IMR-90 (cell line): ENCODE data around the gene USP31. TPM values are rescaled to one million over a fixed set of nuclear protein-coding genes. Genes with fewer than 3 reads are reported as not detected.

Experiments used
- ATAC-seq: fragments of 200-7000 bp; cut with Tn5 transposase; 2 replicates; pipeline ENCODE4 v1.9.1; 2020; ENCODE audit warnings: low read depth, mild to moderate bottlenecking, moderate library complexity
- BruUV-seq: library from RNA; stranded (reverse); fragments of 400-500 nt; replicated peaks from 2 replicates; lab custom pipeline; 2021; lab: Mats Ljungman, UMichigan
- CTCF ChIA-PET: fragments of 300-600 bp; formaldehyde crosslinking; extraction: SDS; loops from one replicate; lab custom pipeline; 2021; ENCODE audit warnings: antibody characterized with exemption; lab: Yijun Ruan, JAX
- POLR2A ChIA-PET: fragments of 300-600 bp; sonication (Branson Sonifier 250); formaldehyde crosslinking; loops from one replicate; lab custom pipeline; 2022; ENCODE audit warnings: antibody characterized with exemption; ENCODE audit not compliant: unreplicated experiment; lab: Charles Lee
- DNase-seq: peaks from one replicate; pipeline ENCODE4 v3.0.0; 2013
- H2AFZ ChIP-seq: replicated peaks from 2 replicates; pipeline ENCODE3; 2013; ENCODE audit warnings: low read length, mild to moderate bottlenecking; ENCODE audit not compliant: poor library complexity
- H2AK5ac ChIP-seq: 2 replicates; pipeline ENCODE4 v1.6.1; 2013; ENCODE audit warnings: low read depth, low read length, inconsistent platforms
- H2AK9ac ChIP-seq: replicated peaks from 2 replicates; pipeline ENCODE3; 2013; ENCODE audit warnings: mild to moderate bottlenecking, low read depth, low read length, moderate library complexity; ENCODE audit not compliant: poor library complexity
- H2BK120ac ChIP-seq: 2 replicates; pipeline ENCODE4 v1.6.1; 2013; ENCODE audit warnings: low read depth, low read length, inconsistent platforms
- H2BK15ac ChIP-seq: 3 replicates; pipeline ENCODE4 v1.6.1; 2013; ENCODE audit warnings: low read depth, low read length, inconsistent platforms
- H2BK20ac ChIP-seq: 2 replicates; pipeline ENCODE4 v1.6.1; 2013; ENCODE audit warnings: low read depth, mild to moderate bottlenecking, inconsistent platforms, low read length, moderate library complexity
- H2BK5ac ChIP-seq: 2 replicates; pipeline ENCODE4 v1.6.1; 2013; ENCODE audit warnings: mild to moderate bottlenecking, low read depth, low read length, inconsistent platforms; ENCODE audit not compliant: poor library complexity, severe bottlenecking
- H3K14ac ChIP-seq: replicated peaks from 2 replicates; pipeline ENCODE4 v1.6.1; 2013; ENCODE audit warnings: low read depth, low read length, inconsistent platforms
- H3K18ac ChIP-seq: 2 replicates; pipeline ENCODE4 v1.6.1; 2013; ENCODE audit warnings: low read depth, low read length, control low read depth
- H3K23ac ChIP-seq: 2 replicates; pipeline ENCODE4 v1.6.1; 2013; ENCODE audit warnings: low read depth, low read length, inconsistent platforms
- H3K27ac ChIP-seq: 2 replicates; pipeline ENCODE4 v1.5.1; 2013; ENCODE audit warnings: mild to moderate bottlenecking, control low read depth, low read length; ENCODE audit not compliant: insufficient read depth
- H3K27me3 ChIP-seq: 2 replicates; pipeline ENCODE4 v1.6.1; 2013; ENCODE audit warnings: low read length; ENCODE audit not compliant: control insufficient read depth, insufficient read depth
- H3K36me3 ChIP-seq: 2 replicates; pipeline ENCODE4 v1.6.1; 2013; ENCODE audit warnings: low read length, mixed read lengths; ENCODE audit not compliant: control insufficient read depth, insufficient read depth
- H3K4ac ChIP-seq: 2 replicates; pipeline ENCODE4 v1.6.1; 2013; ENCODE audit warnings: low read depth, low read length, inconsistent platforms
- H3K4me1 ChIP-seq: 2 replicates; pipeline ENCODE4 v1.6.1; 2013; ENCODE audit warnings: low read length, mixed read lengths; ENCODE audit not compliant: control insufficient read depth, insufficient read depth
- H3K4me2 ChIP-seq: 2 replicates; pipeline ENCODE4 v1.6.1; 2013; ENCODE audit warnings: low read depth, mild to moderate bottlenecking, control low read depth, low read length, moderate library complexity
- H3K4me3 ChIP-seq: 2 replicates; pipeline ENCODE4 v1.5.1; 2013; ENCODE audit warnings: low read depth, mild to moderate bottlenecking, control low read depth, low read length, moderate library complexity; ENCODE audit not compliant: insufficient read depth
- H3K56ac ChIP-seq: 2 replicates; pipeline ENCODE4 v1.6.1; 2013; ENCODE audit warnings: low read length, inconsistent platforms; ENCODE audit not compliant: insufficient read depth; ENCODE audit errors: extremely low read depth
- H3K79me1 ChIP-seq, 2 experiments: 2 replicates each; pipeline ENCODE4 v1.6.1; 2013; ENCODE audit warnings: low read length in 2 of 2, inconsistent platforms in 1 of 2, low read depth in 1 of 2
- H3K9ac ChIP-seq: 2 replicates; pipeline ENCODE4 v1.6.1; 2013; ENCODE audit warnings: low read depth, low read length, control low read depth
- H3K9me1 ChIP-seq: 2 replicates; pipeline ENCODE4 v1.6.1; 2013; ENCODE audit warnings: low read length, inconsistent platforms; ENCODE audit not compliant: insufficient read depth
- H3K9me3 ChIP-seq: 2 replicates; pipeline ENCODE4 v1.6.1; 2013; ENCODE audit warnings: low read length; ENCODE audit not compliant: control insufficient read depth, insufficient read depth
- H4K20me1 ChIP-seq: 2 replicates; pipeline ENCODE4 v1.6.1; 2013; ENCODE audit warnings: low read length, inconsistent platforms; ENCODE audit not compliant: insufficient read depth
- H4K5ac ChIP-seq: 2 replicates; pipeline ENCODE4 v1.6.1; 2013; ENCODE audit warnings: mild to moderate bottlenecking, low read depth, low read length, control low read depth
- H4K8ac ChIP-seq, 2 experiments: 2 replicates each; pipeline ENCODE4 v1.6.1; 2013; ENCODE audit warnings: low read depth in 2 of 2, low read length in 2 of 2, control low read depth in 1 of 2, inconsistent platforms in 1 of 2
- H4K91ac ChIP-seq: 2 replicates; pipeline ENCODE4 v1.6.1; 2013; ENCODE audit warnings: low read depth, low read length, inconsistent platforms; ENCODE audit not compliant: insufficient read depth
- BHLHE40 ChIP-seq: fragments of 150-350 bp; IDR thresholded peaks from 2 replicates; pipeline ENCODE4 v1.6.1; 2016; ENCODE audit warnings: mild to moderate bottlenecking, low read depth, low read length
- CEBPB ChIP-seq: IDR thresholded peaks from 2 replicates; pipeline ENCODE4 v1.6.1; 2012; ENCODE audit warnings: low read depth, low read length, improper control_type of control experiment
- CHD1 ChIP-seq: IDR thresholded peaks from 2 replicates; pipeline ENCODE4 v1.6.1; 2012; ENCODE audit warnings: low read depth, low read length, improper control_type of control experiment
- FOS ChIP-seq: fragments of 150-350 bp; IDR thresholded peaks from 2 replicates; pipeline ENCODE4 v1.6.1; 2016; ENCODE audit warnings: low read depth, low read length
- MAFK ChIP-seq: IDR thresholded peaks from 2 replicates; pipeline ENCODE4 v1.6.1; 2012; ENCODE audit warnings: low read depth, low read length, improper control_type of control experiment
- MAZ ChIP-seq: IDR thresholded peaks from 2 replicates; pipeline ENCODE4 v1.6.1; 2012; ENCODE audit warnings: low read depth, mild to moderate bottlenecking, low read length, improper control_type of control experiment, moderate library complexity, borderline replicate concordance
- MXI1 ChIP-seq: IDR thresholded peaks from 2 replicates; pipeline ENCODE4 v1.6.1; 2012; ENCODE audit warnings: low read depth, mild to moderate bottlenecking, low read length, moderate library complexity, borderline replicate concordance
- NFE2L2 ChIP-seq: fragments of 150-350 bp; IDR thresholded peaks from 2 replicates; pipeline ENCODE4 v1.6.1; 2016; ENCODE audit warnings: low read depth, mild to moderate bottlenecking, low read length
- POLR2A ChIP-seq: IDR thresholded peaks from 2 replicates; pipeline ENCODE4 v1.6.1; 2012; ENCODE audit warnings: mild to moderate bottlenecking, low read depth, low read length
- RAD21 ChIP-seq: IDR thresholded peaks from 2 replicates; pipeline ENCODE4 v1.6.1; 2012; ENCODE audit warnings: low read length, improper control_type of control experiment
- RCOR1 ChIP-seq: IDR thresholded peaks from 2 replicates; pipeline ENCODE4 v1.6.1; 2012; ENCODE audit warnings: mild to moderate bottlenecking, low read length, improper control_type of control experiment; ENCODE audit not compliant: insufficient replicate concordance
- RFX5 ChIP-seq: IDR thresholded peaks from 2 replicates; pipeline ENCODE4 v1.8.0; 2012; ENCODE audit warnings: low read depth, mild to moderate bottlenecking, low read length, moderate library complexity
- SMC3 ChIP-seq: fragments of 150-350 bp; IDR thresholded peaks from 2 replicates; pipeline ENCODE4 v1.6.1; 2016; ENCODE audit warnings: low read depth, mild to moderate bottlenecking, antibody characterized with exemption, low read length, moderate library complexity
- WGBS, 2 experiments: methylation state at CpG; one replicate each; pipeline versions ENCODE4 v1.1.5 to v1.1.7; 2013; ENCODE audit warnings: missing lambda C conversion rate in 2 of 2; ENCODE audit not compliant: insufficient read length in 1 of 2; ENCODE audit errors: extremely low coverage in 2 of 2; 5-methylcytosine and 5-hydroxymethylcytosine counted together
- dilution Hi-C: fragments of 300-500 bp; cut with HindIII; formaldehyde crosslinking; loops from one replicate; pipeline ENCODE4 v1.14.3; 2018; ENCODE audit warnings: low sequenced_read_pairs; ENCODE audit not compliant: unreplicated experiment
- in situ Hi-C: fragments of 300-500 bp; cut with MboI; formaldehyde crosslinking; loops from 3 replicates; pipeline ENCODE4 v1.14.3; 2019; ENCODE audit warnings: low sequenced_read_pairs, inconsistent platforms, mixed read lengths
- intact Hi-C: fragments of 100-400 bp; cut with micrococcal nuclease; formaldehyde crosslinking; loops from 2 replicates; pipeline ENCODE4 v1.10.0; 2022
- polyA plus RNA-seq, 3 experiments: library from polyadenylated mRNA; depleted of rRNA; stranded (reverse); fragments of >200 nt; gene quantifications; 2 replicates each; pipeline ENCODE4 v1.2.3, GENCODE V29; 2012; ENCODE audit warnings: low replicate concordance in 1 of 3
- total RNA-seq: library from RNA; depleted of rRNA; stranded (reverse); fragments of >200 nt; gene quantifications from 2 replicates; pipeline ENCODE4 v1.2.3, GENCODE V29; 2012
- TF ChIP-seq, protein P1 (sequence below): conservative IDR thresholded peaks from 2 replicates; pipeline ENCODE4 v1.5.1; 2012; ENCODE audit warnings: mild to moderate bottlenecking, low read depth, low read length, improper control_type of control experiment
- TF ChIP-seq, protein P2 (sequence below): fragments of 150-350 bp; IDR thresholded peaks from 2 replicates; pipeline ENCODE4 v1.6.1; 2016; ENCODE audit warnings: low read depth, mild to moderate bottlenecking, low read length, moderate library complexity, borderline replicate concordance
- TF ChIP-seq, protein P3 (sequence below): fragments of 150-350 bp; IDR thresholded peaks from 2 replicates; pipeline ENCODE4 v1.6.1; 2017; ENCODE audit warnings: mild to moderate bottlenecking, antibody characterized with exemption, low read length, low read depth

Gene USP31
- total and polyA plus RNA-seq, 2 of the 4 experiments (the other 2 are of a cell fraction): 2.9 to 3.4 TPM

DNA sequence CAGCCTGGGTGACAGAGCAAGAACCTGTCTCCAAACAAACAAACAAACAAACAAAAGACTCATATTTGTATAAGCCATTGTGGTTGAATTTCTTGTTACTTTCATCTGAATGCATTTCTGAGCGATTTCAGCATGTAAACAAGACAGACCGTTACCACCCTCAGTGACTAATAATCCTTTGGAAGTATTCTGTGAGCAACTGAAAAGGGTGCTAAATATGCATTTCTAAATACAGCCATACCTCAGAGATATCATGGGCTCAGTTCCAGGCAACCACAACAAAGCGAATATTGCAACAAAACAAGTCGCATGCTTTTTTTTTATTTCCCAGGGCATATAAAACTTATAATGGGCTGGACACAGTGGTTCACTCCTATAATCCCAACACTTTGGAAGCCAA, 109.0 kb downstream of the USP31 start:
- Histone ChIP-seq H3K4me1 (no peaks in the 10 kb centered on the region), H4K5ac (no peak overlapping the region), H3K27ac (no peak overlapping the region), H4K20me1 (no peaks in the 10 kb centered on the region), H3K36me3 (no peaks in the 10 kb centered on the region), H3K18ac (no peak overlapping the region), H2BK120ac (no peak overlapping the region), H2BK5ac (no peak overlapping the region), H4K91ac (no peak overlapping the region), H3K14ac (no peak overlapping the region), H3K56ac (no peak overlapping the region), H2BK15ac (no peak overlapping the region), H3K79me1 (no peaks in the 10 kb centered on the region), H3K9ac (no peak overlapping the region), H2AFZ (no peak overlapping the region), H2AK9ac (no peak overlapping the region), H2BK20ac (no peak overlapping the region), H3K4me3 (no peak overlapping the region), H3K27me3 (no peaks in the 10 kb centered on the region), H3K9me3 (no peaks in the 10 kb centered on the region), H3K23ac (no peak overlapping the region), H3K9me1 (no peaks in the 10 kb centered on the region), H3K4ac (no peak overlapping the region), H4K8ac (no peak overlapping the region), H2AK5ac (no peak overlapping the region), H3K4me2 (no peak overlapping the region)
- 90% methylated on average over 2 of the region's 4 CpGs; no CpG with 5 or more reads in 1 of the 2 experiments for WGBS, 2 experiments
- TF ChIP-seq BHLHE40 (no peak), POLR2A (no peak), MAZ (no peak), CEBPB (no peak), NFE2L2 (no peak), CHD1 (no peak), RFX5 (no peak), MXI1 (no peak), FOS (no peak), MAFK (no peak), RCOR1 (no peak), SMC3 (no peak), RAD21 (no peak)
- TF ChIP-seq, protein P1, sequence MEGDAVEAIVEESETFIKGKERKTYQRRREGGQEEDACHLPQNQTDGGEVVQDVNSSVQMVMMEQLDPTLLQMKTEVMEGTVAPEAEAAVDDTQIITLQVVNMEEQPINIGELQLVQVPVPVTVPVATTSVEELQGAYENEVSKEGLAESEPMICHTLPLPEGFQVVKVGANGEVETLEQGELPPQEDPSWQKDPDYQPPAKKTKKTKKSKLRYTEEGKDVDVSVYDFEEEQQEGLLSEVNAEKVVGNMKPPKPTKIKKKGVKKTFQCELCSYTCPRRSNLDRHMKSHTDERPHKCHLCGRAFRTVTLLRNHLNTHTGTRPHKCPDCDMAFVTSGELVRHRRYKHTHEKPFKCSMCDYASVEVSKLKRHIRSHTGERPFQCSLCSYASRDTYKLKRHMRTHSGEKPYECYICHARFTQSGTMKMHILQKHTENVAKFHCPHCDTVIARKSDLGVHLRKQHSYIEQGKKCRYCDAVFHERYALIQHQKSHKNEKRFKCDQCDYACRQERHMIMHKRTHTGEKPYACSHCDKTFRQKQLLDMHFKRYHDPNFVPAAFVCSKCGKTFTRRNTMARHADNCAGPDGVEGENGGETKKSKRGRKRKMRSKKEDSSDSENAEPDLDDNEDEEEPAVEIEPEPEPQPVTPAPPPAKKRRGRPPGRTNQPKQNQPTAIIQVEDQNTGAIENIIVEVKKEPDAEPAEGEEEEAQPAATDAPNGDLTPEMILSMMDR: no peak
- TF ChIP-seq, protein P2, sequence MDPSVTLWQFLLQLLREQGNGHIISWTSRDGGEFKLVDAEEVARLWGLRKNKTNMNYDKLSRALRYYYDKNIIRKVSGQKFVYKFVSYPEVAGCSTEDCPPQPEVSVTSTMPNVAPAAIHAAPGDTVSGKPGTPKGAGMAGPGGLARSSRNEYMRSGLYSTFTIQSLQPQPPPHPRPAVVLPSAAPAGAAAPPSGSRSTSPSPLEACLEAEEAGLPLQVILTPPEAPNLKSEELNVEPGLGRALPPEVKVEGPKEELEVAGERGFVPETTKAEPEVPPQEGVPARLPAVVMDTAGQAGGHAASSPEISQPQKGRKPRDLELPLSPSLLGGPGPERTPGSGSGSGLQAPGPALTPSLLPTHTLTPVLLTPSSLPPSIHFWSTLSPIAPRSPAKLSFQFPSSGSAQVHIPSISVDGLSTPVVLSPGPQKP: no peak
- TF ChIP-seq, protein P3, sequence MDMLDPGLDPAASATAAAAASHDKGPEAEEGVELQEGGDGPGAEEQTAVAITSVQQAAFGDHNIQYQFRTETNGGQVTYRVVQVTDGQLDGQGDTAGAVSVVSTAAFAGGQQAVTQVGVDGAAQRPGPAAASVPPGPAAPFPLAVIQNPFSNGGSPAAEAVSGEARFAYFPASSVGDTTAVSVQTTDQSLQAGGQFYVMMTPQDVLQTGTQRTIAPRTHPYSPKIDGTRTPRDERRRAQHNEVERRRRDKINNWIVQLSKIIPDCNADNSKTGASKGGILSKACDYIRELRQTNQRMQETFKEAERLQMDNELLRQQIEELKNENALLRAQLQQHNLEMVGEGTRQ: no peak
- in situ Hi-C loops: no loop called here
- ATAC-seq (no peak), DNase-seq (no peak)
- BruUV-seq: no TSS peak
- CTCF ChIA-PET: no interaction called here
- dilution Hi-C loops: no loop called here
- POLR2A ChIA-PET: no interaction called here
- intact Hi-C loops: no loop called here
